Activated naive CD8-positive, alpha-beta T cell treated with anti-CD3 and anti-CD28 coated beads for 36 hours (primary cell): ENCODE data around the gene SCN1A. TPM values are rescaled to one million over a fixed set of nuclear protein-coding genes. Genes with fewer than 3 reads are reported as not detected.
"Not testable (repeated sequence)": the region's sequence is repeated elsewhere in the genome, so short reads cannot be mapped to it uniquely, and the experiment has no call there.

ENCODE experiments used
- DNase-seq: peaks from one replicate; pipeline ENCODE4 v3.0.0; 2021
- H3K27ac Mint-ChIP-seq: one replicate; pipeline ENCODE4 v1.8.0; 2022; ENCODE audit warnings: mild to moderate bottlenecking, moderate library complexity, mixed read lengths
- H3K27me3 Mint-ChIP-seq: one replicate; pipeline ENCODE4 v1.8.0; 2022; ENCODE audit warnings: mild to moderate bottlenecking, mixed read lengths
- H3K36me3 Mint-ChIP-seq: one replicate; pipeline ENCODE4 v1.8.0; 2021; ENCODE audit warnings: mild to moderate bottlenecking, mixed read lengths
- H3K4me1 Mint-ChIP-seq: one replicate; pipeline ENCODE4 v1.8.0; 2021; ENCODE audit warnings: mixed read lengths
- H3K4me3 Mint-ChIP-seq: one replicate; pipeline ENCODE4 v1.8.0; 2022; ENCODE audit warnings: mild to moderate bottlenecking, moderate library complexity, mixed read lengths
- H3K9me3 Mint-ChIP-seq: one replicate; pipeline ENCODE4 v1.8.0; 2022; ENCODE audit warnings: mixed read lengths
- total RNA-seq, 2 experiments: library from RNA; stranded (reverse); gene quantifications; one replicate each; pipeline ENCODE4 v1.2.3, GENCODE V29; 2021

The SCN1A gene
- total RNA-seq, 2 experiments from 2014 or later: not detected

DNA sequence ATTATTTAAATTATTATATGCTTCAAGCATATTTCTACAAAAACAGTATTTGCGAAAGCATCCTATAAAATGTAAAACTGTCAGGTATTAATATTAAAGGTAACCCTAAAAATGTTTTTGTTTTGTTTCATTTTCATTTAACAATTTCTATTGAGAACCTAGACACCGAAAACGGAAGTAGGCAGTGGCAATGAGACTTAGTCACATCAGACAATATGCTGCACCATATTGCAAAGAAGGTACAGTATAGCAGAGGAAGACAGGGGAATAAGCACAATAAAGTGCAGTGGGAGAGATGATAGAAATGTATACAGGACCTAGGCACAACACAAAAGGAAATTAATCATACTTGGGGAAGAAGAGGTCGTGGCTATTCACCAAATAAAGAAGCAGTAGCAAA, 12.2 kb downstream of the SCN1A start:
- H3K4me1 Mint-ChIP-seq: no peaks in the 10 kb centered on the region
- H3K27ac Mint-ChIP-seq: no peak overlapping the region
- H3K4me3 Mint-ChIP-seq: no peak overlapping the region
- H3K9me3 Mint-ChIP-seq: peaks cover 2% of the 10 kb centered on the region
- no peak for DNase-seq
- H3K27me3 Mint-ChIP-seq: peaks cover 3% of the 10 kb centered on the region
- no peaks in the 10 kb centered on the region for H3K36me3 Mint-ChIP-seq

DNA sequence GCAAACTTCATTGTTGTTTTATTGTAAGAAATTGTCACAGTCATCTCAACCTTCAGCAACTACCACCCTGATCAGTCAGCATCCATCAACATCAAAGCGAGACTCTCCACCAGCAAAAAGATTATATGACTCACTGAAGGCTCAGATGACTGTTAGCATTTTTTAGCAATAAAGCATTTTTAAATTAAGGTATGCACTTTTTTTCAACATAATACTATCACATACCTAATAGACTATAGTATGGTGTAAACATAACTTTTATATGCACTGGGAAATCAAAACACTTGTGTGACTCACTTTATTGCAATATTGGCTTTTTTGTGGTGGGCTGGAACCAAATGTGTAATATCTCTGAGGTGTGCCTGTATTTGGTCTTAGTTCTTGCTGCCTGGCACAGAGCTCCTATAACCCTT, 15.6 kb downstream of the SCN1A start:
- no peaks in the 10 kb centered on the region for H3K4me1 Mint-ChIP-seq
- no peak overlapping the region for H3K27ac Mint-ChIP-seq

DNA sequence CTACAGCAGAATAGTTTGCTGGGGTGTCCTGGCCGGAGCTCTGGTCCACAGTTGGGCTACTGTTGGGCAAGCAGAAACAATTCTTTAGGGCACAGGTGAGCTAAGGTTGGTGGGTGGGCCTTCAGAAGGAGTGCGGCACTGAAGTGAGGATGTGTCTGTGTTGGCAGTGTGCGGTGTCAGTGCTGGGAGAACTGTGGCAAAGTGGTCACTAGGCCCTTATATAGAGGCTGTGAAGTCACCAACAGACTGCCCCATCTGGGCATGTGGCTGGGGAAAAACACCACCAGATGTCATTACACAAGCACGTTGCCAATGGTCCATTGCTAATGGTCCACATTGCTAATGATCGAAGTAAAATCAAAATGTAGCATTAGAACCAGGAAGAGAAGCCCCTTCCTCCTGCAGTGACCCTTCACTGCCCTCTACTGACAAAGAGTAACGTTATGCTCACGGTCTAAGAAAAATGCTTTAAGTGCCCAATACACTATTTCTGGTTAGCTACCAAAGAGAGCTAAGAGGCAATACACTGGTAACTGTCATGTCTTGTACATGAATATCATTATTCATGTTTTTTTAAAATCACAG, 21.3 kb downstream of the SCN1A start:
- H3K27ac Mint-ChIP-seq: no peak overlapping the region

More for the DNA sequence above, 15.6 kb downstream of the SCN1A start:
- no peak for DNase-seq
- H3K9me3 Mint-ChIP-seq: peaks cover 2% of the 10 kb centered on the region
- H3K4me3 Mint-ChIP-seq: no peak overlapping the region
- peaks cover 3% of the 10 kb centered on the region for H3K27me3 Mint-ChIP-seq
- no peaks in the 10 kb centered on the region for H3K36me3 Mint-ChIP-seq

DNA sequence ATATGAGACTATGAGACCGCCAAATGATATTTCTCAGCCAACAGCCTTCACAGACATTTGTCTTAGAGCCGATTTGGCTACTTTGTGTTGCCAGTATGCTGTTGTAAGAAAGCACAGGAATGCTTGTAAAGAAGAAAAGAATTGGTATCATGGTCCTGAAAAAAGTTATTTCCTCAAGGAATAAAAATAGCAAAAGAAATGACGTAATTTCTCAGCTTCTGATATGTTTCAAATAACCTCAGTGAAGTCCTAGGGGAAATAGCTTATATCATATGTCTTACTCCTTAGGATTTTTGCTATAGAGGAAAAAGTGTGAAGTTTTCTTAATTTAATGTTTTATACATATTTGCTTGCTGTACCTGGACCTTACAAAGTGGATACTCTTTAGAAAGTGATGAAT, 23.0 kb downstream of the SCN1A start:
- Mint-ChIP-seq H3K9me3 (no peaks in the 10 kb centered on the region), H3K36me3 (no peaks in the 10 kb centered on the region), H3K27ac (no peak overlapping the region), H3K4me3 (no peak overlapping the region), H3K4me1 (no peaks in the 10 kb centered on the region), H3K27me3 (no peaks in the 10 kb centered on the region)
- DNase-seq: no peak

More for the DNA sequence above, 21.3 kb downstream of the SCN1A start:
- H3K27me3 Mint-ChIP-seq: peaks cover under 1% of the 10 kb centered on the region
- no peak for DNase-seq
- no peak overlapping the region for H3K4me3 Mint-ChIP-seq
- no peaks in the 10 kb centered on the region for H3K4me1 Mint-ChIP-seq
- no peaks in the 10 kb centered on the region for H3K36me3 Mint-ChIP-seq
- peaks cover 2% of the 10 kb centered on the region for H3K9me3 Mint-ChIP-seq

DNA sequence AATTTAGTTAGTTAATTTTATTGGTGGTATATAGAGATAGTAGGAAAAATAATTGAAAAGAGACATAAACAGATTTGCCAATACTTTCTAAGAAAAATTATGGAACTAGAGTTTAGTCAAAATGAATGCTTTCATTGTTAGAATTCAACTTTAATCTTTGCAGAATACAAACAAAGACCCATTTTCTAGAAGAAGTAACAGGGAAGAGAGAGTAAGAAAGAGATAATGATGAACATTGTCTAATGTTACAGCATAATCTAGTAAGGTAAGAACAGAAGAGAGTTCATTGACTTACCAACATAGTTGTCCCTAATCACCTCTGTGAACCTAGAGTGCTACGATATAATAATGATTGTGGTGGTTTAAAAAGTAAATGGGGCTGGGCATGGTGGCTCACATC, 23.7 kb downstream of the SCN1A start:
- H3K27me3 Mint-ChIP-seq: no peaks in the 10 kb centered on the region
- no peaks in the 10 kb centered on the region for H3K4me1 Mint-ChIP-seq
- DNase-seq: no peak
- no peak overlapping the region for H3K27ac Mint-ChIP-seq
- H3K9me3 Mint-ChIP-seq: no peaks in the 10 kb centered on the region
- no peak overlapping the region for H3K4me3 Mint-ChIP-seq
- H3K36me3 Mint-ChIP-seq: no peaks in the 10 kb centered on the region

DNA sequence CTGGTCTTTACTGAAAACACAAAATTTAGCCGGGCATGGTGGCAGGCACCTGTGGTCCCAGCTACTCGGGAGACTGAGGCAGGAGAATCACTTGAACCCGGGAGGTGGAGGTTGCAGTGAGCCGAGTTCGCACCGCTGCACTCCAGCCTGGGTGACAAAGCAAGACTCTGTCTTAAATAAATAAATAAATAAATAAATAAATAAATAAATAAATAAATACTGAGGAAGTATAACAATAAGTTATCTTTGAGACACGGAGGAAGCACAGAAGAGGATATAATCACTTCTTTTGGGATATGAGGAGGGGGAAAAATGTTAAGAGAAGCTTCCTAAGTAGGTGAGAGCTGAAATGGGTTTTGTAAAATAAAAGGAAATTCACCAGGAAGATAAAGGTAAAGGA, 24.5 kb downstream of the SCN1A start:
- not testable (repeated sequence) for H3K4me3 Mint-ChIP-seq, DNase-seq, H3K9me3 Mint-ChIP-seq

DNA sequence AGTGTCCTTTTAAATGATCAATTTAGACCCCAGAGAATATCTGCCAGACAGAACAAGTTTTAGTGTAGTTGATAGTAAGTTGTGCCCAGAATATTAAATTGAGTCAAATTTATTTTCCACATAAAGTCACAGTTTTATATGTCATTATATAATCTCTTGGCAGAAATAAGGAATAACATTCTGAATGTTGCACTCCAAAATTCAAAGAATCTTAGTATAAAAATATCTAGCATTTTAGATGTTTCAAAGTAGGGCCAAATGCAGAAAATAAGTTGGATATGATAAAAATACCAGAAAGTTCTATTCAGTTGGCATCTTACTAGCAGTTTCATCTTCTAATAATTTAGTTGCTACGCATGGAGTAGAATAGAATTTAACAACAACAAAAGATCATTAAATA, 33.5 kb downstream of the SCN1A start:
- H3K27ac Mint-ChIP-seq: no peak overlapping the region
- no peak overlapping the region for H3K4me3 Mint-ChIP-seq
- no peaks in the 10 kb centered on the region for H3K36me3 Mint-ChIP-seq
- no peaks in the 10 kb centered on the region for H3K9me3 Mint-ChIP-seq
- DNase-seq: no peak
- no peaks in the 10 kb centered on the region for H3K4me1 Mint-ChIP-seq
- H3K27me3 Mint-ChIP-seq: peaks cover 6% of the 10 kb centered on the region

More for the DNA sequence above, 24.5 kb downstream of the SCN1A start:
- not testable (repeated sequence) for H3K27me3 Mint-ChIP-seq, H3K4me1 Mint-ChIP-seq, H3K36me3 Mint-ChIP-seq, H3K27ac Mint-ChIP-seq

DNA sequence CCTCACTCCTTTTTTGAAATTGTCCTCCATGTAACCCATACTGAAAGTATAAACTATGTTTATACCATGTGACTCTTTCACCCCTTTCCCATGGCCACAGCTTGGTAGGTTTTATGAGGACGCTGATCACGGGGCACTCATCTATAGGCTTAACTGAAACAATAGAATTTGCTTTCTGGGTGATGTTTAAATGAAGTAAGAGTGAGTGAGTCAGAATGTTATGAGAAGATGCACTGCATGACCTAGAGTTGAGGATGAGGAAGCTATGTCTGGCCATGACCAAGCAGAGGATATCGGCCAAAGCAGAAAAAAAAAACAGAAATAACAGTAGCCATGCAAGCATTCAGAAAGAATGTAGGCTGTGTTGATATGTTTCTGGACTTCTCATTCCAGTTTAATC, 34.9 kb downstream of the SCN1A start:
- DNase-seq: no peak
- H3K9me3 Mint-ChIP-seq: no peaks in the 10 kb centered on the region
- no peak overlapping the region for H3K4me3 Mint-ChIP-seq
- no peaks in the 10 kb centered on the region for H3K4me1 Mint-ChIP-seq
- H3K36me3 Mint-ChIP-seq: no peaks in the 10 kb centered on the region
- H3K27me3 Mint-ChIP-seq: peaks cover 3% of the 10 kb centered on the region
- H3K27ac Mint-ChIP-seq: no peak overlapping the region

DNA sequence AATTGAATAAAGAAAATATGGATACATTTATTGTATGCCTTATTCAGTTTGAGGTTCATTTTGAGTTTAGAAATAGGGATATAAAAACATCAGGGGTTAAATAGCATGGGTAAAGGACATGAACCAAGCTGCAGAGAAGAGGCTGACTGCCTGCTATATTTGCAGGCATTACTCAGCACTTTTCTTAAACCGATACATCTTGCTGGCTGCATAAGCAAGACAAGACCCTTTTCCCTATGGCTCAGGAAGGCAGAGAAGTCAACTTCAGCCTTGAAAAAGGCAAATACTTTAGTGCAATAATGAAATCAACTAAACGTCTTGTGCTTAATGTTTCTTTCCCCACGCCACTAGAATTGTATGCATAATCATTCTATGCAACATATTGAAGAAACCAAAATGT, 36.4 kb downstream of the SCN1A start:
- H3K4me3 Mint-ChIP-seq: no peak overlapping the region
- no peaks in the 10 kb centered on the region for H3K9me3 Mint-ChIP-seq
- no peaks in the 10 kb centered on the region for H3K4me1 Mint-ChIP-seq
- peaks cover 3% of the 10 kb centered on the region for H3K27me3 Mint-ChIP-seq
- DNase-seq: no peak
- no peaks in the 10 kb centered on the region for H3K36me3 Mint-ChIP-seq
- H3K27ac Mint-ChIP-seq: no peak overlapping the region

DNA sequence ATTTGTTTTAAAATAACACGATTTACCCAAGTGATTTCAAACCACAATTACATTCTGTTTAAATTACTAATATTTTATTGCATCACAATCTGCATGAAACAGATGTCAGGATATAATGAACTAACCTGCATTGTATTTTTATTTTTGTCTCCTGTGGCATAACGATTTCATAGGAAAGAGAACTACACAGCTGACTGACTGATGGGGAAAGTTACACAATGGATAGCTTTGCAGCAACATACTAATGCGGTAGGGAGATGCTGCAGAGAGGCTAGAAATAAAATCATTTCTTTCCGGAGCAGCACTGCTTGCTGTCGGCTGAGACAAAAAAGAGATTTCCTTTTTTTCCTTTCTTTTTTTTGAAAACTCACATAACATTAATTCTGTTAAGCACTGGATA, 36.9 kb downstream of the SCN1A start:
- H3K4me1 Mint-ChIP-seq: no peaks in the 10 kb centered on the region
- no peaks in the 10 kb centered on the region for H3K36me3 Mint-ChIP-seq
- H3K9me3 Mint-ChIP-seq: no peaks in the 10 kb centered on the region
- peaks cover 3% of the 10 kb centered on the region for H3K27me3 Mint-ChIP-seq
- H3K27ac Mint-ChIP-seq: no peak overlapping the region
- DNase-seq: no peak
- no peak overlapping the region for H3K4me3 Mint-ChIP-seq

DNA sequence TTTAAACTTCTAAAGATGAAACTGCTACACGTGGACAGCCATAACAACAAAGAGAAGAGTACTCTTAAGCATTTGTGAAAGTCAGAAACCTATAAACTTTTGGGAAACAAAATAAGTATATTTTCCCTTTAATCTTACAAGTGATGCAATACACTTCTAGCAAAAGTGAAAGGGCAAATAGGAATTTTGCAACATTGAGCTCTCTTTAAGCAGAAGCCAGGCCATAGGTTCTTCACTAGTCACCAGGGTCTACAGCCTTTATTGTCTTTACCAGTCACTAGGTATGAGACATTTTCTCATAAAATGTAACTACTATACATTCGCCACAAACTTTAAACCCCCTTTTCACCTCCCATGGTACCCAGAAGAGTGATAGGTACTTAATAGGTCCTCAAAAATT, 37.5 kb downstream of the SCN1A start:
- peaks cover under 1% of the 10 kb centered on the region for H3K27me3 Mint-ChIP-seq
- no peaks in the 10 kb centered on the region for H3K36me3 Mint-ChIP-seq
- no peak overlapping the region for H3K4me3 Mint-ChIP-seq

DNA sequence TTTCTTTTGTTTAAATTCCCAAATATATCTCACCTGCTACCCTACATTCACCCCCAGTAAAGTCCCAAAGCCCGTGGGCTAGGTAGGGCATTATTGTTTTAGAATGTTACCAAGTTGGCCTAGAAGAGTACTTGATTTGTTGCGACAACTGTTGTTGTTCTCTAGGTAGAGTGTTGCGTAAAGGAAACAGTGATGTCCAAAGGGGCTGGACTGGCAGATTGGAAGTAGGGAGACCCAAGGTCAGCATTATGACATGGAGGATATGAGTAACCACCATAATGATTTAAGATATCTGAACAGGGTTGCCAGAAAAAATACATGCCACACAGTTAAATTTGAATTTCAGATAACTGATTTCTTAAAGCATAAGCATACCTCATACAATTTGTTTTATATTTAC, 39.2 kb downstream of the SCN1A start:
- no peak for DNase-seq
- H3K4me1 Mint-ChIP-seq: no peaks in the 10 kb centered on the region
- H3K4me3 Mint-ChIP-seq: no peak overlapping the region
- H3K27me3 Mint-ChIP-seq: no peaks in the 10 kb centered on the region
- H3K36me3 Mint-ChIP-seq: no peaks in the 10 kb centered on the region
- no peaks in the 10 kb centered on the region for H3K9me3 Mint-ChIP-seq
- no peak overlapping the region for H3K27ac Mint-ChIP-seq

More for the DNA sequence above, 37.5 kb downstream of the SCN1A start:
- Mint-ChIP-seq H3K4me1 (no peaks in the 10 kb centered on the region), H3K27ac (no peak overlapping the region), H3K9me3 (no peaks in the 10 kb centered on the region)
- no peak for DNase-seq

DNA sequence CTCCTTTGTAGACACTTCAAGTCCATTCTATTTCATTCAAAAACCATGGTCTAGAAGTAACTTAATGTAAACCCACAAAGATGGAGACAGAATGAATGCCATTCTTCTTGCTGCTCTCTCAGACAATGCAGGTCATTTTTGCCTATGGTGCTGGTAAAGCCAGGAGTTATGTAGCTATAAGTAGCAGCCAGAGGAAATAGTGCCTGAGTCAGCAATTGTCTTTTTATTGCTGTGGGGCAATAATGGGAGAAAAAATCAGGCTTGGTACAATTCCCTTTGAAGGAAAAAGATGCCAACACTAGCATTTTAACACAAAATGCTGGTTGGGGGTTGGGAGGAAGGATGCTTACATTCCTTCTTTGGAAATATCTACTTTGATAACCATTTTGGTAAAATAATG, 43.5 kb downstream of the SCN1A start:
- Mint-ChIP-seq H3K4me3 (no peak overlapping the region), H3K36me3 (no peaks in the 10 kb centered on the region), H3K27ac (no peak overlapping the region), H3K9me3 (no peaks in the 10 kb centered on the region), H3K27me3 (no peaks in the 10 kb centered on the region), H3K4me1 (no peaks in the 10 kb centered on the region)
- no peak for DNase-seq

DNA sequence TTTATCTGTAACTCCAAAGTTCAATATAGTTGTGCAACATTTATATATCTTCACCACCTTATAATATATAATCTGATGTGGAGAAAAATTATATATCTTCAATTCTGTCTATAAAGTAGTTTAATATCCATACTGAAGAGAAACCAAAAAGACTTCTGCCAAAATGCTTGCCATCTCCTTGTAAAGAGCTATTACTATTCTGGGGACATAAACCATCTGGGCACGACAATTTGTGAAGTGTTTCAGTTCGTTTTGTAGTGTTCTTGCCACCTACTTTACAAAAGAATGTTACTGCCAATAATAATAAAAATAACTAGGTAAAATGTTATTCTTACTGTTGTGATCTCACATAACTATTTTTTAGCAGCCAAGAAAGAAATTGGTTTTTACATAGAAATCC, 45.1 kb downstream of the SCN1A start:
- Mint-ChIP-seq H3K4me1 (no peaks in the 10 kb centered on the region), H3K27me3 (no peaks in the 10 kb centered on the region), H3K9me3 (no peaks in the 10 kb centered on the region), H3K27ac (no peak overlapping the region), H3K36me3 (no peaks in the 10 kb centered on the region), H3K4me3 (no peak overlapping the region)
- no peak for DNase-seq

DNA sequence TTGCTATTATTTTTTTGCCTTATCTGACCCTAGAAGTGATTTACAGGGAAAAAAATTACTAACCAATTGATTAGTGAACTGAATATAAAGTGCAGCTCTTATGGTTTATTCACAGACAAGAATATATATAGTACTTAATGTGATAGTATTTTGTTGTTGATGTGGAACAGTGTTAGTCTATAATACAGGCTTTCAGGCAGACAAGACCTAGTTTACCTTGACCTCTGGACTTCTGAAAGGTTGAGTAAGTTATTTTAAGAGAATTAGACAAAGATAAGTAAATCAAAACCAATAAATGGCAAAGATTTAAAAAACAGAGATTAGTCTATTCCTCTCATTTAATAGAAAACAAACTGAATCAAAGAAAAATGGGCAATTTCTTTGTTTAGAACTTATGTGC, 46.0 kb downstream of the SCN1A start:
- Mint-ChIP-seq H3K36me3 (no peaks in the 10 kb centered on the region), H3K9me3 (no peaks in the 10 kb centered on the region), H3K4me3 (no peak overlapping the region), H3K4me1 (no peaks in the 10 kb centered on the region), H3K27me3 (peaks cover 9% of the 10 kb centered on the region), H3K27ac (no peak overlapping the region)
- DNase-seq: no peak

DNA sequence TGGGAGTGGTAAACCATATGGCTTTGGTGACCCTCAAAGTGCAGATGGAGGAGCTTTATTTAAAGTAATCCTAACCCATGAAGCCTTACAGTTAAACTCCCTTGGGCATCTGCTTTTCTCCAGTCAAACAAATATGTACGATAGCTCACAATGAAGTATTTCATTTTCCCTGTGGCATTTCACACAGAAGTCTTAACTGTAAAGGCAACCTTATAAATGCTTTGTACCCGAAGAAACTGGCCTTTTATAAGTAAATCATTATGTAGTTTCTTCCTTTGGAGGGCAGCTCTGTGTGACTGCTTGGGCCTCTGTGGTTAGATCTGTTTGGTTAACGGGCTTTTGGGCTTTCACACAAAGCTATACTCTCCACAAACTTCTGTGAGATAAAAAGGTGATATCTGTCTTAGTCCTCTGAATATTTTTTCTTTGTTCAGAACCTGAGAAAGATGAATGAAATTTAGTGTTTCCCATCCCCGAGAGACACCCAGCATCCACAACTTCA, 46.6 kb downstream of the SCN1A start:
- no peaks in the 10 kb centered on the region for H3K4me1 Mint-ChIP-seq
- H3K4me3 Mint-ChIP-seq: no peak overlapping the region
- DNase-seq: no peak
- no peak overlapping the region for H3K27ac Mint-ChIP-seq
- peaks cover 9% of the 10 kb centered on the region for H3K27me3 Mint-ChIP-seq
- H3K36me3 Mint-ChIP-seq: no peaks in the 10 kb centered on the region
- H3K9me3 Mint-ChIP-seq: no peaks in the 10 kb centered on the region
